SK-N-SH (cell line): ENCODE results near the gene CILP. TPM values are rescaled to one million over a fixed set of nuclear protein-coding genes. Genes with fewer than 3 reads are reported as not detected.

Experiments used
- CTCF ChIA-PET: fragments of 300-600, 350-600 bp; formaldehyde crosslinking; extraction: SDS; loops from one replicate; lab custom pipeline; 2021; lab: Yijun Ruan, JAX
- POLR2A ChIA-PET: fragments of 350-600 bp; sonication (Branson Sonifier 250); formaldehyde crosslinking; extraction: SDS; loops from one replicate; lab custom pipeline; 2020; ENCODE audit warnings: antibody characterized with exemption, inconsistent platforms; lab: Yijun Ruan, JAX
- DNase-seq: peaks from one replicate; pipeline ENCODE4 v3.0.0; 2012
- H2AFZ ChIP-seq: fragments of 200-600 bp; sonication (generic); 2 replicates; pipeline ENCODE4 v1.8.1; 2016; ENCODE audit warnings: antibody characterized with exemption, mild to moderate bottlenecking, low read depth
- H3F3A ChIP-seq: fragments of 200-600 bp; sonication (generic); replicated peaks from 2 replicates; pipeline ENCODE3; 2016; ENCODE audit warnings: antibody characterized with exemption, mild to moderate bottlenecking; ENCODE audit not compliant: insufficient read depth
- H3K27ac ChIP-seq, 2 experiments: fragments of 200-500 bp in 1 of 2; fragments of 200-600 bp in 1 of 2; sonication (Bioruptor generic) in 1 of 2; sonication (generic), shearing (Covaris generic) in 1 of 2; 2 replicates each; pipeline versions ENCODE4 v1.5.1 to v1.6.1; 2014 to 2016; ENCODE audit warnings: low read depth in 2 of 2, inconsistent platforms in 1 of 2, low read length in 1 of 2, mild to moderate bottlenecking in 1 of 2, mixed read lengths in 1 of 2
- H3K27me3 ChIP-seq: fragments of 200-600 bp; sonication (generic), shearing (Covaris generic); 2 replicates; pipeline ENCODE4 v1.6.1; 2016; ENCODE audit warnings: mixed run types; ENCODE audit not compliant: insufficient read depth
- H3K36me3 ChIP-seq, 2 experiments: fragments of 200-500 bp in 1 of 2; fragments of 200-600 bp in 1 of 2; sonication (Bioruptor generic) in 1 of 2; sonication (generic) in 1 of 2; replicated peaks in 1 of 2; 2 replicates each; pipeline versions ENCODE3 to v1.5.1; 2014 to 2016; ENCODE audit warnings: low read length in 1 of 2, mild to moderate bottlenecking in 1 of 2; ENCODE audit not compliant: insufficient read depth in 2 of 2, control insufficient read depth in 1 of 2
- H3K4me1 ChIP-seq, 2 experiments: fragments of 200-500 bp in 1 of 2; fragments of 200-600 bp in 1 of 2; sonication (Bioruptor generic) in 1 of 2; sonication (generic), shearing (Covaris generic) in 1 of 2; 2 replicates each; pipeline versions ENCODE4 v1.5.1 to v1.6.1; 2014 to 2016; ENCODE audit warnings: low read depth in 1 of 2, low read length in 1 of 2, mixed run types in 1 of 2; ENCODE audit not compliant: insufficient read depth in 2 of 2, control insufficient read depth in 1 of 2
- H3K4me2 ChIP-seq: fragments of 200-600 bp; sonication (generic), shearing (Covaris generic); 2 replicates; pipeline ENCODE4 v1.6.1; 2017; ENCODE audit warnings: mixed run types
- H3K4me3 ChIP-seq, 2 experiments: fragments of 200-500 bp in 1 of 2; fragments of 200-600 bp in 1 of 2; sonication (Bioruptor generic) in 1 of 2; sonication (generic), shearing (Covaris generic) in 1 of 2; 2 replicates each; pipeline versions ENCODE4 v1.5.1 to v1.8.1; 2014 to 2016; ENCODE audit warnings: low read depth in 2 of 2, inconsistent platforms in 1 of 2, low read length in 1 of 2, mild to moderate bottlenecking in 1 of 2, mixed read lengths in 1 of 2, moderate library complexity in 1 of 2
- H3K79me2 ChIP-seq: fragments of 200-600 bp; sonication (generic); 2 replicates; pipeline ENCODE4 v1.8.1; 2017; ENCODE audit warnings: mild to moderate bottlenecking; ENCODE audit not compliant: insufficient read depth
- H3K9ac ChIP-seq: fragments of 200-600 bp; sonication (generic); 2 replicates; pipeline ENCODE4 v1.6.1; 2017; ENCODE audit warnings: mixed run types
- H3K9me2 ChIP-seq: fragments of 200-600 bp; sonication (generic); 2 replicates; pipeline ENCODE4 v1.6.1; 2017; ENCODE audit warnings: mixed run types
- H3K9me3 ChIP-seq: fragments of 200-600 bp; sonication (generic); 2 replicates; pipeline ENCODE4 v1.6.1; 2017; ENCODE audit warnings: mixed run types, mild to moderate bottlenecking, moderate library complexity
- H4K20me1 ChIP-seq: fragments of 200-600 bp; sonication (generic); 2 replicates; pipeline ENCODE4 v1.6.1; 2017; ENCODE audit warnings: mild to moderate bottlenecking, mixed run types; ENCODE audit not compliant: insufficient read depth
- ELF1 ChIP-seq: IDR thresholded peaks from 2 replicates; pipeline ENCODE4 v1.4.0; 2012
- FOSL2 ChIP-seq: IDR thresholded peaks from 2 replicates; pipeline ENCODE4 v1.4.0; 2012; ENCODE audit warnings: low read depth, mild to moderate bottlenecking, moderate library complexity, borderline replicate concordance
- JUND ChIP-seq: IDR thresholded peaks from 2 replicates; pipeline ENCODE4 v1.4.0; 2012
- POLR2AphosphoS5 ChIP-seq: IDR thresholded peaks from 2 replicates; pipeline ENCODE4 v1.6.1; 2012; ENCODE audit warnings: low read depth, low read length
- RXRA ChIP-seq: IDR thresholded peaks from 2 replicates; pipeline ENCODE4 v1.4.0; 2012; ENCODE audit warnings: low read depth, mild to moderate bottlenecking, borderline replicate concordance
- SIN3A ChIP-seq: IDR thresholded peaks from 2 replicates; pipeline ENCODE4 v1.6.1; 2012; ENCODE audit warnings: low read depth, mild to moderate bottlenecking, low read length, moderate library complexity, borderline replicate concordance
- TEAD4 ChIP-seq: IDR thresholded peaks from 2 replicates; pipeline ENCODE4 v1.4.0; 2012; ENCODE audit warnings: mild to moderate bottlenecking, borderline replicate concordance; ENCODE audit not compliant: insufficient read depth
- WGBS: methylation state at CpG from one replicate; pipeline ENCODE4 v1.1.6; 2017; ENCODE audit warnings: low lambda C conversion rate; 5-methylcytosine and 5-hydroxymethylcytosine counted together
- polyA plus RNA-seq, 3 experiments: library from polyadenylated mRNA; depleted of rRNA; stranded (reverse); fragments of >200 nt; gene quantifications; 2 replicates each; pipeline ENCODE4 v1.2.3, GENCODE V29; 2012
- TF ChIP-seq, protein P1 (sequence below): IDR thresholded peaks from 2 replicates; pipeline ENCODE4 v1.4.0; 2012; ENCODE audit warnings: low read depth
- TF ChIP-seq, protein P2 (sequence below): IDR thresholded peaks from 2 replicates; pipeline ENCODE4; 2012
- TF ChIP-seq, protein P3 (sequence below): IDR thresholded peaks from 2 replicates; pipeline ENCODE4 v1.4.0; 2012; ENCODE audit warnings: low read depth, borderline replicate concordance

The CILP gene
- polyA plus RNA-seq, 1 of the 3 experiments (the other 2 are of a cell fraction) = 0.03 TPM

DNA sequence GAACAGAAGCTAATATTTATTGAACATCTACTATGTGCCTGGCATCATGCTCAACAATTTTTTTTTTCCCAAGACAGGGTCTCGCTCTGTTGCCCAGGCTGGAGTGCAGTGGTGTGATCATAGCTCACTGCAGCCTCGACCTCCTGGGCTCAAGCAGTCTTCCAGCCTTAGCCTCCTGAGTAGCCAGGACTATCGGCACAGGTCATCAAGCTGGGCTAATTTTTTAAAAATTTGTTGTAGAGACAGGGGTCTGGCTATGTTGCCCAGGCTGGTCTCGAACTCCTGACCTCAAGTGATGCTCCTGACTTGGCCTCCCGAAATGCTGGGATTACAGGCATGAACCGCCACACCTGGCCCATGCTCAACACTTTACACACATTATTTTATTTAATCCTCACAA, 35.7 kb upstream of the CILP start:
- no peaks in the 10 kb centered on the region; a peak in 1 of 4 replicates for H3K4me1 ChIP-seq
- TF ChIP-seq FOSL2 (no peak), RXRA (no peak), ELF1 (no peak)
- H3K79me2 ChIP-seq = no peaks in the 10 kb centered on the region
- no peaks in the 10 kb centered on the region for H3K9me2 ChIP-seq
- no peak overlapping the region for H3K9ac ChIP-seq
- H3F3A ChIP-seq = no peaks in the 10 kb centered on the region
- POLR2A ChIA-PET = no interaction called here
- no peak overlapping the region for H3K27ac ChIP-seq
- no peaks in the 10 kb centered on the region for H3K9me3 ChIP-seq
- no peak for DNase-seq
- H3K36me3 ChIP-seq = no peaks in the 10 kb centered on the region
- no peak overlapping the region for H3K4me3 ChIP-seq
- CTCF ChIA-PET = interaction anchor here (1.2 to 1.3 kb wide), 2 partner anchors 24 to 52 kb away, joined by 3 to 4 read pairs; no protein-coding TSS in a partner anchor
- 89% methylated on average over 6 of the region's 6 CpGs for WGBS
- no peaks in the 10 kb centered on the region for H3K27me3 ChIP-seq
- H2AFZ ChIP-seq = no peak overlapping the region
- H3K4me2 ChIP-seq = no peak overlapping the region
- no peaks in the 10 kb centered on the region for H4K20me1 ChIP-seq

DNA sequence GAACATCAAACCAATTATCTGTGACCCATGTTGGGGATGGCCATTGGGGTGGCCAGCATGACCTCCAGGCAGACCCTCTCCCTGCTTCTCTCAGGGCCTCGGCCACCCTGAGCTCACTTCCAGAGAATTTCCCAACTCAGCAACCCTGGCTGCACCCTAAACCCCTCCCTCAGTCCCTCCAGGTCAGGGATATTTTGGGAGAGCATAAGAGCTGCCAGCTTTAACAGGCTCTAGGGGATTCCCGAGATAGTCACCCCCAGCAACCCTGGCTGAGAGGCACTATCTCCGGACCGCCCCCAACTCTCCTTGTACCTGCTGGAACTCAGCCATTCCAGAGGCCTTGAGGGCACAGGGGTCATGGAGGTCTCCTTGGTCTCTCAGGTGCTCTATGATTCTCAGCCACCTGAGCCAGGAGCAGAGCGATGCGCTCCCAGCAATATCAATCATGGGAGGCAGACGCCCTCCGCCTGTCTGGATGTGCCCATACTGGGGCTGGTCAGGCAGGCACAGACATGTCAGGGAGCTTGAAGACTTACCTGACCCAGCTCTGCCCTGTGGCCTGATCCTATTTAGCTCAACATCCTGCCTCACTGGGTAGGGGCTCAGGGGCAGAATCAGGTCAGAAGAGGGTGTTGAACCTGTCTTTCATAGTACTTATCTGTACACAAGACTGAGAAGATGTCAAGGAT, 34.9 kb upstream of the CILP start:
- H3K4me1 ChIP-seq = no peaks in the 10 kb centered on the region; a peak in 1 of 4 replicates
- WGBS = 100% methylated on average over 1 of the region's 8 CpGs
- H3K36me3 ChIP-seq = no peaks in the 10 kb centered on the region
- H3F3A ChIP-seq = no peaks in the 10 kb centered on the region
- no peak overlapping the region for H3K9ac ChIP-seq
- TF ChIP-seq, protein P1, sequence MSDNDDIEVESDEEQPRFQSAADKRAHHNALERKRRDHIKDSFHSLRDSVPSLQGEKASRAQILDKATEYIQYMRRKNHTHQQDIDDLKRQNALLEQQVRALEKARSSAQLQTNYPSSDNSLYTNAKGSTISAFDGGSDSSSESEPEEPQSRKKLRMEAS = no peak
- TF ChIP-seq, protein P2, sequence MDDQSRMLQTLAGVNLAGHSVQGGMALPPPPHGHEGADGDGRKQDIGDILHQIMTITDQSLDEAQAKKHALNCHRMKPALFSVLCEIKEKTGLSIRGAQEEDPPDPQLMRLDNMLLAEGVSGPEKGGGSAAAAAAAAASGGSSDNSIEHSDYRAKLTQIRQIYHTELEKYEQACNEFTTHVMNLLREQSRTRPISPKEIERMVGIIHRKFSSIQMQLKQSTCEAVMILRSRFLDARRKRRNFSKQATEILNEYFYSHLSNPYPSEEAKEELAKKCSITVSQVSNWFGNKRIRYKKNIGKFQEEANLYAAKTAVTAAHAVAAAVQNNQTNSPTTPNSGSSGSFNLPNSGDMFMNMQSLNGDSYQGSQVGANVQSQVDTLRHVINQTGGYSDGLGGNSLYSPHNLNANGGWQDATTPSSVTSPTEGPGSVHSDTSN = no peak
- TF ChIP-seq, protein P3, sequence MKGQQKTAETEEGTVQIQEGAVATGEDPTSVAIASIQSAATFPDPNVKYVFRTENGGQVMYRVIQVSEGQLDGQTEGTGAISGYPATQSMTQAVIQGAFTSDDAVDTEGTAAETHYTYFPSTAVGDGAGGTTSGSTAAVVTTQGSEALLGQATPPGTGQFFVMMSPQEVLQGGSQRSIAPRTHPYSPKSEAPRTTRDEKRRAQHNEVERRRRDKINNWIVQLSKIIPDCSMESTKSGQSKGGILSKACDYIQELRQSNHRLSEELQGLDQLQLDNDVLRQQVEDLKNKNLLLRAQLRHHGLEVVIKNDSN = no peak
- no peak for TF ChIP-seq POLR2AphosphoS5
- no peak for TF ChIP-seq RXRA
- TF ChIP-seq SIN3A = no peak
- TF ChIP-seq JUND = no peak
- TF ChIP-seq TEAD4 = no peak
- no peaks in the 10 kb centered on the region for H4K20me1 ChIP-seq
- H3K79me2 ChIP-seq = no peaks in the 10 kb centered on the region
- H3K27me3 ChIP-seq = no peaks in the 10 kb centered on the region
- CTCF ChIA-PET = interaction anchor here (1.1 to 1.6 kb wide), 4 partner anchors 24 to 51 kb away, joined by 3 to 5 read pairs (median 4); partner anchors contain the start of gene CILP
- no peaks in the 10 kb centered on the region for H3K9me2 ChIP-seq
- no peak for DNase-seq
- H3K4me2 ChIP-seq = no peak overlapping the region
- POLR2A ChIA-PET = interaction anchor here (0.9 kb wide), 1 partner anchor 40 kb away, joined by 3 read pairs; the partner anchor contains the start of gene PARP16
- no peaks in the 10 kb centered on the region for H3K9me3 ChIP-seq
- no peak overlapping the region for H3K4me3 ChIP-seq
- no peak overlapping the region for H3K27ac ChIP-seq
- no peak overlapping the region for H2AFZ ChIP-seq
